Measurements from ENCODE around the gene PANK3. TPM values are rescaled to one million over a fixed set of nuclear protein-coding genes. Genes with fewer than 3 reads are reported as not detected.

The PANK3 gene
- total RNA-seq, 4 donors from 2014 or later, result 29.7 to 94.8 (median 73.1) TPM

- Histone ChIP-seq H3K4me1 (peaks cover 0 to 10% (median 0%) of the 10 kb centered on the region in 4 donors), H3K27me3 (no peaks in the 10 kb centered on the region), H3K9me3 (no peaks in the 10 kb centered on the region), H3K27ac (no peak overlapping the region), H3K36me3 (no peaks in the 10 kb centered on the region), H3K4me3 (no peak overlapping the region)
- TF ChIP-seq CTCF (IDR thresholded peaks at IDR 0.05) (no peak), POLR2A (IDR thresholded peaks at IDR 0.05) (no peak)
- no peak for DNase-seq
These were observed 29.7 kb upstream of the PANK3 start for GRCh38 chr5:168608821-168609220.

GRCh38 chr5:168608386-168608785 lies 29.2 kb upstream of the PANK3 start:
- H3K27me3 ChIP-seq, result no peaks in the 10 kb centered on the region
- DNase-seq, result no peak

GRCh38 chr5:168607946-168608345 lies 28.8 kb upstream of the PANK3 start:
- TF ChIP-seq CTCF (IDR thresholded peaks at IDR 0.05) (no peak), POLR2A (IDR thresholded peaks at IDR 0.05) (no peak)
- Histone ChIP-seq H3K27ac (no peak overlapping the region), H3K4me1 (peaks cover 0 to 1% (median 0%) of the 10 kb centered on the region in 4 donors), H3K27me3 (no peaks in the 10 kb centered on the region), H3K4me3 (no peak overlapping the region), H3K36me3 (no peaks in the 10 kb centered on the region), H3K9me3 (no peaks in the 10 kb centered on the region)
- no peak for DNase-seq

More at GRCh38 chr5:168608386-168608785, 29.2 kb upstream of the PANK3 start:
- TF ChIP-seq POLR2A (IDR thresholded peaks at IDR 0.05), result no peak
- H3K9me3 ChIP-seq, result no peaks in the 10 kb centered on the region
- H3K36me3 ChIP-seq, result no peaks in the 10 kb centered on the region
- H3K4me1 ChIP-seq, result peaks cover 0 to 6% (median 0%) of the 10 kb centered on the region in 4 donors
- no peak overlapping the region for H3K27ac ChIP-seq
- H3K4me3 ChIP-seq, result no peak overlapping the region

- H3K27ac ChIP-seq, result no peak overlapping the region
- no peak for TF ChIP-seq POLR2A (IDR thresholded peaks at IDR 0.05)
- no peak for DNase-seq
- H3K36me3 ChIP-seq, result no peaks in the 10 kb centered on the region
- H3K4me3 ChIP-seq, result no peak overlapping the region
- H3K27me3 ChIP-seq, result no peaks in the 10 kb centered on the region
- H3K4me1 ChIP-seq, result no peaks in the 10 kb centered on the region
- no peaks in the 10 kb centered on the region for H3K9me3 ChIP-seq
These were observed 27.4 kb upstream of the PANK3 start for GRCh38 chr5:168606562-168606961.

GRCh38 chr5:168604436-168604835 lies 25.3 kb upstream of the PANK3 start:
- H3K4me3 ChIP-seq, result no peak overlapping the region
- DNase-seq, result no peak
- H3K27ac ChIP-seq, result no peak overlapping the region
- no peaks in the 10 kb centered on the region for H3K4me1 ChIP-seq
- no peaks in the 10 kb centered on the region for H3K27me3 ChIP-seq
- TF ChIP-seq CTCF (IDR thresholded peaks at IDR 0.05) (no peak), POLR2A (IDR thresholded peaks at IDR 0.05) (no peak)
- no peaks in the 10 kb centered on the region for H3K36me3 ChIP-seq
- H3K9me3 ChIP-seq, result no peaks in the 10 kb centered on the region

- H3K4me3 ChIP-seq, result no peak overlapping the region
- H3K27me3 ChIP-seq, result no peaks in the 10 kb centered on the region
- no peaks in the 10 kb centered on the region for H3K36me3 ChIP-seq
- H3K4me1 ChIP-seq, result no peaks in the 10 kb centered on the region
- no peak for TF ChIP-seq CTCF (IDR thresholded peaks at IDR 0.05)
- no peak for TF ChIP-seq POLR2A (IDR thresholded peaks at IDR 0.05)
- no peaks in the 10 kb centered on the region for H3K9me3 ChIP-seq
- H3K27ac ChIP-seq, result no peak overlapping the region
- no peak for DNase-seq
These were observed 24.6 kb upstream of the PANK3 start for GRCh38 chr5:168603746-168604145.

GRCh38 chr5:168602517-168602916 lies 23.3 kb upstream of the PANK3 start:
- H3K36me3 ChIP-seq, result no peaks in the 10 kb centered on the region
- no peak for DNase-seq

More at GRCh38 chr5:168602517-168602916, 23.3 kb upstream of the PANK3 start:
- Histone ChIP-seq H3K4me3 (no peak overlapping the region), H3K27me3 (no peaks in the 10 kb centered on the region), H3K4me1 (no peaks in the 10 kb centered on the region), H3K9me3 (no peaks in the 10 kb centered on the region), H3K27ac (no peak overlapping the region)
- TF ChIP-seq POLR2A (IDR thresholded peaks at IDR 0.05), result no peak
- TF ChIP-seq CTCF (IDR thresholded peaks at IDR 0.05), result no peak
